ENCODE results near the gene MAMDC4.
A peak's percentile ranks its signal among the peaks of the same experiment; 100 is the strongest.

The MAMDC4 gene

GRCh38 chr9:136849038-136849959 lies 2.8 kb upstream of the MAMDC4 start, which contains the start of gene PHPT1:
TSS of gene PHPT1 (plus strand) at chr9:136849409. CDS start at chr9:136849431, 22 bp downstream.
- H3K9me3 Mint-ChIP-seq: no peaks in the 10 kb centered on the region

GRCh38 chr9:136849960-136850865 lies 1.9 kb upstream of the MAMDC4 start:
- Mint-ChIP-seq H3K9me3 (no peaks in the 10 kb centered on the region), H3K36me3 (ENCODE audit: low read depth) (peaks cover 5% of the 10 kb centered on the region), H3K27me3 (ENCODE audit: low read depth) (peaks cover 9% of the 10 kb centered on the region), H3K4me3 (peak overlapping the region; percentile 85), H3K4me1 (ENCODE audit: low read depth) (peaks cover 7% of the 10 kb centered on the region), H3K27ac (peak overlapping the region; percentile 89)

More at GRCh38 chr9:136849038-136849959, 2.8 kb upstream of the MAMDC4 start, which contains the start of gene PHPT1:
- peak within 1 kb of the TSS; percentile 94 for H3K4me3 Mint-ChIP-seq
- peaks cover 5% of the 10 kb centered on the region for H3K36me3 Mint-ChIP-seq (ENCODE audit: low read depth)
- peaks cover 10% of the 10 kb centered on the region for H3K27me3 Mint-ChIP-seq (ENCODE audit: low read depth)
- peaks cover 7% of the 10 kb centered on the region for H3K4me1 Mint-ChIP-seq (ENCODE audit: low read depth)
- H3K27ac Mint-ChIP-seq: peak within 1 kb of the TSS; percentile 92

GRCh38 chr9:136850866-136851775 lies 1.0 kb upstream of the MAMDC4 start:
- Mint-ChIP-seq H3K27me3 (ENCODE audit: low read depth) (peaks cover 7% of the 10 kb centered on the region), H3K4me1 (ENCODE audit: low read depth) (peaks cover 7% of the 10 kb centered on the region), H3K4me3 (peak overlapping the region; percentile 25), H3K27ac (no peak overlapping the region), H3K9me3 (no peaks in the 10 kb centered on the region), H3K36me3 (ENCODE audit: low read depth) (peaks cover 5% of the 10 kb centered on the region)

GRCh38 chr9:136852664-136853595 lies 784 bp downstream of the MAMDC4 start:
- no peak overlapping the region for H3K4me3 Mint-ChIP-seq
- no peaks in the 10 kb centered on the region for H3K9me3 Mint-ChIP-seq
- H3K27me3 Mint-ChIP-seq (ENCODE audit: low read depth): no peaks in the 10 kb centered on the region
- H3K27ac Mint-ChIP-seq: no peak overlapping the region
- no peaks in the 10 kb centered on the region for H3K36me3 Mint-ChIP-seq (ENCODE audit: low read depth)
- H3K4me1 Mint-ChIP-seq (ENCODE audit: low read depth): peaks cover 3% of the 10 kb centered on the region

GRCh38 chr9:136853596-136854112 lies 1.5 kb downstream of the MAMDC4 start:
- peaks cover 2% of the 10 kb centered on the region for H3K4me1 Mint-ChIP-seq (ENCODE audit: low read depth)
- H3K4me3 Mint-ChIP-seq: no peak overlapping the region
- no peak overlapping the region for H3K27ac Mint-ChIP-seq
- no peaks in the 10 kb centered on the region for H3K36me3 Mint-ChIP-seq (ENCODE audit: low read depth)
- no peaks in the 10 kb centered on the region for H3K9me3 Mint-ChIP-seq
- H3K27me3 Mint-ChIP-seq (ENCODE audit: low read depth): no peaks in the 10 kb centered on the region

- Mint-ChIP-seq H3K27ac (no peak overlapping the region), H3K36me3 (ENCODE audit: low read depth) (no peaks in the 10 kb centered on the region), H3K9me3 (no peaks in the 10 kb centered on the region), H3K4me1 (ENCODE audit: low read depth) (peaks cover 2% of the 10 kb centered on the region), H3K27me3 (ENCODE audit: low read depth) (no peaks in the 10 kb centered on the region), H3K4me3 (no peak overlapping the region)
Measured at GRCh38 chr9:136854113-136854841, 2.1 kb downstream of the MAMDC4 start.

- Mint-ChIP-seq H3K27me3 (ENCODE audit: low read depth) (no peaks in the 10 kb centered on the region), H3K4me3 (no peak overlapping the region), H3K4me1 (ENCODE audit: low read depth) (no peaks in the 10 kb centered on the region), H3K36me3 (ENCODE audit: low read depth) (no peaks in the 10 kb centered on the region), H3K9me3 (no peaks in the 10 kb centered on the region), H3K27ac (no peak overlapping the region)
Measured at GRCh38 chr9:136854842-136855460, 2.8 kb downstream of the MAMDC4 start.

GRCh38 chr9:136855461-136856078 lies 3.4 kb downstream of the MAMDC4 start:
- H3K4me3 Mint-ChIP-seq: no peak overlapping the region
- H3K27ac Mint-ChIP-seq: no peak overlapping the region
- H3K36me3 Mint-ChIP-seq (ENCODE audit: low read depth): no peaks in the 10 kb centered on the region
- H3K4me1 Mint-ChIP-seq (ENCODE audit: low read depth): peaks cover 2% of the 10 kb centered on the region
- H3K9me3 Mint-ChIP-seq: no peaks in the 10 kb centered on the region
- no peaks in the 10 kb centered on the region for H3K27me3 Mint-ChIP-seq (ENCODE audit: low read depth)

GRCh38 chr9:136856079-136856476 lies 3.9 kb downstream of the MAMDC4 start:
- no peaks in the 10 kb centered on the region for H3K27me3 Mint-ChIP-seq (ENCODE audit: low read depth)
- no peak overlapping the region for H3K27ac Mint-ChIP-seq
- H3K4me1 Mint-ChIP-seq (ENCODE audit: low read depth): peaks cover 2% of the 10 kb centered on the region
- H3K4me3 Mint-ChIP-seq: no peak overlapping the region
- H3K36me3 Mint-ChIP-seq (ENCODE audit: low read depth): no peaks in the 10 kb centered on the region
- no peaks in the 10 kb centered on the region for H3K9me3 Mint-ChIP-seq

GRCh38 chr9:136856541-136857141 lies 4.5 kb downstream of the MAMDC4 start:
- Mint-ChIP-seq H3K36me3 (ENCODE audit: low read depth) (no peaks in the 10 kb centered on the region), H3K9me3 (no peaks in the 10 kb centered on the region)

GRCh38 chr9:136857166-136857565 lies 5.0 kb downstream of the MAMDC4 start:
- Mint-ChIP-seq H3K27me3 (ENCODE audit: low read depth) (no peaks in the 10 kb centered on the region), H3K36me3 (ENCODE audit: low read depth) (peaks cover 4% of the 10 kb centered on the region), H3K9me3 (no peaks in the 10 kb centered on the region), H3K4me1 (ENCODE audit: low read depth) (peaks cover 2% of the 10 kb centered on the region), H3K27ac (no peak overlapping the region), H3K4me3 (no peak overlapping the region)

More at GRCh38 chr9:136856541-136857141, 4.5 kb downstream of the MAMDC4 start:
- Mint-ChIP-seq H3K27ac (no peak overlapping the region), H3K27me3 (ENCODE audit: low read depth) (no peaks in the 10 kb centered on the region), H3K4me1 (ENCODE audit: low read depth) (peaks cover 2% of the 10 kb centered on the region), H3K4me3 (no peak overlapping the region)

All from T-helper 1 cell treated with Interleukin-12 subunit alpha and Interleukin-12 subunit beta and Interleukin-4 antibody, amounts not matched to agents 30 μg/mL and 1 μg/mL, for 36 hours (primary cell).